PC-9 (cell line): ENCODE measurements around the gene CETP. TPM values are rescaled to one million over a fixed set of nuclear protein-coding genes. Genes with fewer than 3 reads are reported as not detected.

ENCODE experiments used
- BruUV-seq: library from RNA; stranded (reverse); fragments of 400-500 nt; replicated peaks from 2 replicates; lab custom pipeline; 2021; lab: Mats Ljungman, UMichigan
- CTCF ChIA-PET: fragments of 300-600 bp; sonication (Branson Sonifier 250); formaldehyde crosslinking; loops from one replicate; lab custom pipeline; 2022; ENCODE audit warnings: antibody characterized with exemption; lab: Charles Lee
- POLR2A ChIA-PET: fragments of 300-600 bp; sonication (Branson Sonifier 250); formaldehyde crosslinking; loops from one replicate; lab custom pipeline; 2022; ENCODE audit warnings: antibody characterized with exemption; ENCODE audit not compliant: unreplicated experiment; lab: Charles Lee
- DNase-seq, 2 experiments: peaks; one replicate each; pipeline versions ENCODE4 v3.0.0 to v3.0.0-alpha.2; 2015 to 2022; ENCODE audit warnings: mixed read lengths in 1 of 2
- H2AFZ ChIP-seq: fragments of 200-600 bp; sonication (generic); 2 replicates; pipeline ENCODE4 v1.8.1; 2017; ENCODE audit warnings: antibody characterized with exemption
- H3F3A ChIP-seq: fragments of 200-600 bp; sonication (generic); 2 replicates; pipeline ENCODE4 v1.8.1; 2017; ENCODE audit warnings: antibody characterized with exemption, mild to moderate bottlenecking, low read depth; ENCODE audit not compliant: insufficient read depth
- H3K27ac ChIP-seq: fragments of 200-600 bp; sonication (generic); 2 replicates; pipeline ENCODE4 v1.6.1; 2016; ENCODE audit warnings: mixed run types
- H3K27me3 ChIP-seq: fragments of 200-600 bp; sonication (generic); 2 replicates; pipeline ENCODE4 v1.6.1; 2016; ENCODE audit warnings: low read depth, mixed run types; ENCODE audit not compliant: insufficient read depth
- H3K36me3 ChIP-seq: fragments of 200-600 bp; sonication (generic); 2 replicates; pipeline ENCODE4 v1.6.1; 2016; ENCODE audit warnings: low read depth, mixed run types
- H3K4me1 ChIP-seq: fragments of 200-600 bp; sonication (generic); replicated peaks from 2 replicates; pipeline ENCODE4 v1.6.1; 2016; ENCODE audit warnings: mixed run types; ENCODE audit not compliant: insufficient read depth
- H3K4me2 ChIP-seq: fragments of 200-600 bp; sonication (generic); 2 replicates; pipeline ENCODE4 v1.6.1; 2017; ENCODE audit warnings: mixed run types
- H3K4me3 ChIP-seq: fragments of 200-600 bp; sonication (generic); 2 replicates; pipeline ENCODE4 v1.6.1; 2016; ENCODE audit warnings: mixed run types
- H3K79me2 ChIP-seq: fragments of 200-600 bp; sonication (generic); 2 replicates; pipeline ENCODE4 v1.6.1; 2017; ENCODE audit warnings: low read depth, mixed run types
- H3K9me2 ChIP-seq: fragments of 200-600 bp; sonication (generic); 2 replicates; pipeline ENCODE4 v1.8.1; 2017; ENCODE audit warnings: mild to moderate bottlenecking; ENCODE audit not compliant: insufficient read depth
- H3K9me3 ChIP-seq: fragments of 200-600 bp; sonication (generic); 2 replicates; pipeline ENCODE4 v1.8.1; 2016; ENCODE audit warnings: low read depth; ENCODE audit not compliant: insufficient read depth
- H4K20me1 ChIP-seq: fragments of 200-600 bp; sonication (generic); 2 replicates; pipeline ENCODE4 v1.8.1; 2017; ENCODE audit not compliant: insufficient read depth
- EZH2 ChIP-seq: fragments of 200-600 bp; sonication (generic); IDR thresholded peaks from 2 replicates; pipeline ENCODE4 v1.8.0; 2017; ENCODE audit warnings: antibody characterized with exemption, low read depth
- intact Hi-C: fragments of 100-400 bp; cut with micrococcal nuclease; formaldehyde crosslinking; loops from one replicate; pipeline ENCODE4 v1.10.0; 2022; ENCODE audit not compliant: unreplicated experiment
- total RNA-seq: library from RNA; stranded (reverse); gene quantifications from 2 replicates; pipeline ENCODE4 v1.2.3, GENCODE V29; 2021
- TF ChIP-seq, protein P1 (sequence below): fragments of 200-600 bp; sonication (generic); conservative IDR thresholded peaks from 2 replicates; pipeline ENCODE4 v1.6.1; 2017; ENCODE audit warnings: mixed run types, antibody characterized with exemption, mild to moderate bottlenecking, moderate library complexity

Gene CETP
- total RNA-seq, 1 experiment from 2014 or later = not detected

DNA sequence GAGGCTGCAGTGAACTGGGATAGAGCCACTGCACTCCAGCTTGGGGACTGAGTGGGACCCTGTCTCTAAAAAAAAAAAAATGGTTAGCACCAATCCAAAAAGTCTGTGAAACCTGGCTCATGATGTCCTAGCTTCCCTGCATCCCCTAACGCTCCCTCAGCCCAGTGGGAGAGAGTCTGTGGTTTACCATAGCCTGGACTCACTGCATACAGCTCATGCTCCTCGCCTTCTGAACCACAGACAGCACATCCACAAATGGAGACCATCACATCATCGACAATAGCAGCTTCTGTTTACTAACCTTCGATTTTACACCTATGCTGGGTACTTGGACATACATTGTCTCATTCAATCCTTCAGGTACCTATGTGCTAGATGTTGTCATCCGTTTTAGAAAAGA is 71.2 kb downstream of the CETP start:
- Histone ChIP-seq H3K79me2 (no peaks in the 10 kb centered on the region), H3K4me2 (no peak overlapping the region), H3K36me3 (no peaks in the 10 kb centered on the region), H3K9me2 (no peaks in the 10 kb centered on the region), H3K27me3 (no peaks in the 10 kb centered on the region), H4K20me1 (no peaks in the 10 kb centered on the region), H3K4me1 (peaks cover 9% of the 10 kb centered on the region), H3K4me3 (no peak overlapping the region), H3K27ac (no peak overlapping the region), H3K9me3 (no peaks in the 10 kb centered on the region), H2AFZ (no peak overlapping the region), H3F3A (no peaks in the 10 kb centered on the region)
- no TSS peak for BruUV-seq
- CTCF ChIA-PET = no interaction called here
- POLR2A ChIA-PET = interaction anchor here (0.6 kb wide), 1 partner anchor 406 kb away, joined by 7 read pairs; no protein-coding TSS in a partner anchor
- intact Hi-C loops = no loop called here
- no peak for DNase-seq
- TF ChIP-seq, protein P1, sequence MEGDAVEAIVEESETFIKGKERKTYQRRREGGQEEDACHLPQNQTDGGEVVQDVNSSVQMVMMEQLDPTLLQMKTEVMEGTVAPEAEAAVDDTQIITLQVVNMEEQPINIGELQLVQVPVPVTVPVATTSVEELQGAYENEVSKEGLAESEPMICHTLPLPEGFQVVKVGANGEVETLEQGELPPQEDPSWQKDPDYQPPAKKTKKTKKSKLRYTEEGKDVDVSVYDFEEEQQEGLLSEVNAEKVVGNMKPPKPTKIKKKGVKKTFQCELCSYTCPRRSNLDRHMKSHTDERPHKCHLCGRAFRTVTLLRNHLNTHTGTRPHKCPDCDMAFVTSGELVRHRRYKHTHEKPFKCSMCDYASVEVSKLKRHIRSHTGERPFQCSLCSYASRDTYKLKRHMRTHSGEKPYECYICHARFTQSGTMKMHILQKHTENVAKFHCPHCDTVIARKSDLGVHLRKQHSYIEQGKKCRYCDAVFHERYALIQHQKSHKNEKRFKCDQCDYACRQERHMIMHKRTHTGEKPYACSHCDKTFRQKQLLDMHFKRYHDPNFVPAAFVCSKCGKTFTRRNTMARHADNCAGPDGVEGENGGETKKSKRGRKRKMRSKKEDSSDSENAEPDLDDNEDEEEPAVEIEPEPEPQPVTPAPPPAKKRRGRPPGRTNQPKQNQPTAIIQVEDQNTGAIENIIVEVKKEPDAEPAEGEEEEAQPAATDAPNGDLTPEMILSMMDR = no peak
- TF ChIP-seq EZH2 = no peak

Other genes with a start within 250 kb of the CETP start
- gene NUP93, start 231.8 kb upstream of the CETP start, total RNA-seq = 74.7 and 92.4 TPM in 2 replicates
- 0.26 and 0.70 TPM in 2 replicates for gene SLC12A3, start 96.7 kb upstream of the CETP start, total RNA-seq
- gene HERPUD1, start 29.8 kb upstream of the CETP start, total RNA-seq = 23.5 and 35.3 TPM in 2 replicates
- 21.9 and 29.7 TPM in 2 replicates for gene NLRC5, start 27.6 kb downstream of the CETP start, total RNA-seq
- gene CPNE2, start 130.6 kb downstream of the CETP start, total RNA-seq = 34.7 and 35.2 TPM in 2 replicates
- gene PSME3IP1, start 224.1 kb downstream of the CETP start, total RNA-seq = 92.4 and 121 TPM in 2 replicates
- gene RSPRY1, start 224.4 kb downstream of the CETP start, total RNA-seq = 26.2 and 26.3 TPM in 2 replicates